GM18873 (cell line): ENCODE data around the gene PPP1CB.

Experiments
- ATAC-seq: cut with Tn5 transposase; IDR thresholded peaks from one replicate; pipeline ENCODE4 v1.9.1; 2021; ENCODE audit warnings: mild to moderate bottlenecking, moderate library complexity, moderate number of reproducible peaks; ENCODE audit not compliant: unreplicated experiment, low FRiP score

Gene PPP1CB

GRCh38 chr2:28842042-28842441 lies 90.4 kb downstream of the PPP1CB start:
- ATAC-seq: no peak
